ENCODE data around the gene TASOR2. TPM values are rescaled to one million over a fixed set of nuclear protein-coding genes. Genes with fewer than 3 reads are reported as not detected.

Gene TASOR2
- total and polyA plus RNA-seq, 2 donors (not counting 3 experiments of a cell fraction or from before 2014, with no cell fraction given) = 13.6 to 49.9 TPM

DNA sequence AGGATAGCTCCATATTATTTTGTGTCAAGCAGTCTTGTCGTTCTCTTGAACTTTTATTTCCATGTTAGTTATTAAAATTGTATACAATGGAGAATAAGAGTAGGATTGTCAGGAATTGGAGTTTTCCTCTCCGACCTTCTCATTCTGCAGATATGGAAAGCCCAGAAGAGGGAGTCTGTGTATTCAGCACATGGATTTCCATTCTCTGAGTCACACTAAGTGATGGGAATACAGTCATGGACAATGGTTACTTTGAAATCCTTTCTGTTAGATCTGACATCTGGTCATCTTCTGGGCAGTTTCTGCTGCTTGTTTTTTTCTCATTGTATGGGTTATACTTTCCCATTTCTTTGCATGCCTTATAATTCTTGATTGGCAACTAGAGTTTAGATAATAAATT, 5.0 kb upstream of the TASOR2 start:
- TF ChIP-seq JUN (IDR thresholded peaks at IDR 0.05; ENCODE audit: borderline replicate concordance, insufficient read depth, insufficient read length, low read depth) = no peak
- no peak for TF ChIP-seq POLR2AphosphoS5 (IDR thresholded peaks at IDR 0.05; ENCODE audit: insufficient read depth, low read depth, low read length)
- no peak for TF ChIP-seq GATA2 (IDR thresholded peaks at IDR 0.05; ENCODE audit: insufficient read depth, insufficient read length, low read depth, low read length)
- TF ChIP-seq, protein P1, sequence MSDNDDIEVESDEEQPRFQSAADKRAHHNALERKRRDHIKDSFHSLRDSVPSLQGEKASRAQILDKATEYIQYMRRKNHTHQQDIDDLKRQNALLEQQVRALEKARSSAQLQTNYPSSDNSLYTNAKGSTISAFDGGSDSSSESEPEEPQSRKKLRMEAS (IDR thresholded peaks at IDR 0.05; ENCODE audit: insufficient read depth, insufficient read length) = no peak
- no peak for TF ChIP-seq POLR2A (IDR thresholded peaks at IDR 0.05; ENCODE audit: low read depth, low read length)
- TF ChIP-seq EZH2 (IDR thresholded peaks at IDR 0.05; ENCODE audit: borderline replicate concordance, low read depth, low read length, severe bottlenecking) = no peak
- TF ChIP-seq, protein P2, sequence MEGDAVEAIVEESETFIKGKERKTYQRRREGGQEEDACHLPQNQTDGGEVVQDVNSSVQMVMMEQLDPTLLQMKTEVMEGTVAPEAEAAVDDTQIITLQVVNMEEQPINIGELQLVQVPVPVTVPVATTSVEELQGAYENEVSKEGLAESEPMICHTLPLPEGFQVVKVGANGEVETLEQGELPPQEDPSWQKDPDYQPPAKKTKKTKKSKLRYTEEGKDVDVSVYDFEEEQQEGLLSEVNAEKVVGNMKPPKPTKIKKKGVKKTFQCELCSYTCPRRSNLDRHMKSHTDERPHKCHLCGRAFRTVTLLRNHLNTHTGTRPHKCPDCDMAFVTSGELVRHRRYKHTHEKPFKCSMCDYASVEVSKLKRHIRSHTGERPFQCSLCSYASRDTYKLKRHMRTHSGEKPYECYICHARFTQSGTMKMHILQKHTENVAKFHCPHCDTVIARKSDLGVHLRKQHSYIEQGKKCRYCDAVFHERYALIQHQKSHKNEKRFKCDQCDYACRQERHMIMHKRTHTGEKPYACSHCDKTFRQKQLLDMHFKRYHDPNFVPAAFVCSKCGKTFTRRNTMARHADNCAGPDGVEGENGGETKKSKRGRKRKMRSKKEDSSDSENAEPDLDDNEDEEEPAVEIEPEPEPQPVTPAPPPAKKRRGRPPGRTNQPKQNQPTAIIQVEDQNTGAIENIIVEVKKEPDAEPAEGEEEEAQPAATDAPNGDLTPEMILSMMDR (IDR thresholded peaks at IDR 0.05; ENCODE audit: extremely low read depth in 1 of 2, insufficient read depth in 1 of 2, low read depth in 1 of 2, low read length in 2 of 2) = no peak
- TF ChIP-seq FOS (IDR thresholded peaks at IDR 0.05; ENCODE audit: borderline replicate concordance, insufficient read depth, low read length) = no peak
- TF ChIP-seq MYC (IDR thresholded peaks at IDR 0.05; ENCODE audit: low read depth, low read length) = no peak
- Histone ChIP-seq H3K9ac (replicated peaks; ENCODE audit: extremely low read depth, insufficient read depth, low read length) (no peak overlapping the region), H3K4me3 (replicated peaks in 1 of 3; ENCODE audit: insufficient read depth in 1 of 3, low read depth in 1 of 3, low read length in 3 of 3) (no peak overlapping the region), H3K27me3 (ENCODE audit: control insufficient read depth in 2 of 2, insufficient read depth in 2 of 2, low read length in 2 of 2) (peaks cover 19 to 26% of the 10 kb centered on the region in 2 experiments), H4K20me1 (replicated peaks; ENCODE audit: control insufficient read depth, extremely low read depth, insufficient read depth, low read length) (no peaks in the 10 kb centered on the region), H3K36me3 (ENCODE audit: control insufficient read depth in 2 of 2, extremely low read depth in 1 of 2, insufficient read depth in 2 of 2, low read length in 2 of 2) (no peaks in the 10 kb centered on the region), H3K4me2 (ENCODE audit: insufficient read depth, low read length) (no peak overlapping the region), H3K9me3 (replicated peaks; ENCODE audit: control insufficient read depth, insufficient read depth, low read length) (no peaks in the 10 kb centered on the region), H3K4me1 (ENCODE audit: control insufficient read depth, extremely low read depth, insufficient read depth, low read length) (peaks cover 3% of the 10 kb centered on the region), H3K9me1 (replicated peaks; ENCODE audit: control insufficient read depth, extremely low read depth, insufficient read depth, low read length) (no peaks in the 10 kb centered on the region), H2AFZ (ENCODE audit: low read depth, low read length) (no peak overlapping the region), H3K27ac (ENCODE audit: insufficient read depth, low read depth, low read length) (no peak overlapping the region), H3K79me2 (ENCODE audit: control insufficient read depth, insufficient read depth, low read length) (no peaks in the 10 kb centered on the region)
- DNase-seq (ENCODE audit: low read depth, low spot score) (no peak), FAIRE-seq (no peak)
- dilution Hi-C loops (cut with MboI; ENCODE audit: extremely low pct_ligation_motif_present, low sequenced_read_pairs) = no loop called here
- no TSS peak for BruUV-seq (replicated peaks)
- intact Hi-C loops (cut with micrococcal nuclease) = no loop called here
- POLR2A ChIA-PET = no interaction called here
- CTCF ChIA-PET = interaction anchor here (1.2 kb wide), 1 partner anchor 25 kb away, joined by 4 read pairs; no protein-coding TSS in a partner anchor
